ENCODE data around the gene ZNF697.
"Not testable (repeated sequence)": the region's sequence is repeated elsewhere in the genome, so short reads cannot be mapped to it uniquely, and the experiment has no call there.

The ZNF697 gene

GRCh38 chr1:119608816-119609215 lies 39.2 kb downstream of the ZNF697 start:
- not testable (repeated sequence) for H3K9ac ChIP-seq (ENCODE audit: low read depth, low read length); H3K4me2 ChIP-seq (ENCODE audit: low read length); H3K4me3 ChIP-seq (ENCODE audit: low read length); H3K9me3 ChIP-seq (replicated peaks; ENCODE audit: low read length); H3K4me1 ChIP-seq (ENCODE audit: control insufficient read depth, insufficient read depth, low read length); H3K36me3 ChIP-seq (ENCODE audit: insufficient read depth, low read length)
- peaks cover 33% of the 10 kb centered on the region for H3K27me3 ChIP-seq (ENCODE audit: control insufficient read depth, insufficient read depth, low read length)

GRCh38 chr1:119607087-119607807 lies 40.8 kb downstream of the ZNF697 start:
- not testable (repeated sequence) for H3K36me3 ChIP-seq (ENCODE audit: insufficient read depth, low read length); H3K4me1 ChIP-seq (ENCODE audit: control insufficient read depth, insufficient read depth, low read length); H3K4me2 ChIP-seq (ENCODE audit: low read length); H3K9ac ChIP-seq (ENCODE audit: low read depth, low read length); H3K4me3 ChIP-seq (ENCODE audit: low read length); H3K9me3 ChIP-seq (replicated peaks; ENCODE audit: low read length)
- H3K27me3 ChIP-seq (ENCODE audit: control insufficient read depth, insufficient read depth, low read length) = peaks cover 46% of the 10 kb centered on the region

GRCh38 chr1:119606394-119606793 lies 41.7 kb downstream of the ZNF697 start:
- Histone ChIP-seq H3K4me1 (ENCODE audit: control insufficient read depth, insufficient read depth, low read length) (peaks cover 9% of the 10 kb centered on the region), H3K36me3 (ENCODE audit: insufficient read depth, low read length) (no peaks in the 10 kb centered on the region), H3K9ac (ENCODE audit: low read depth, low read length) (no peak overlapping the region), H3K27me3 (ENCODE audit: control insufficient read depth, insufficient read depth, low read length) (peaks cover 50% of the 10 kb centered on the region), H3K4me2 (ENCODE audit: low read length) (no peak overlapping the region), H3K4me3 (ENCODE audit: low read length) (no peak overlapping the region), H3K9me3 (replicated peaks; ENCODE audit: low read length) (no peaks in the 10 kb centered on the region)

GRCh38 chr1:119605686-119606085 lies 42.4 kb downstream of the ZNF697 start:
- H3K4me1 ChIP-seq (ENCODE audit: control insufficient read depth, insufficient read depth, low read length) = peaks cover 9% of the 10 kb centered on the region
- no peak overlapping the region for H3K9ac ChIP-seq (ENCODE audit: low read depth, low read length)
- peaks cover 51% of the 10 kb centered on the region for H3K27me3 ChIP-seq (ENCODE audit: control insufficient read depth, insufficient read depth, low read length)
- H3K36me3 ChIP-seq (ENCODE audit: insufficient read depth, low read length) = no peaks in the 10 kb centered on the region
- H3K9me3 ChIP-seq (replicated peaks; ENCODE audit: low read length) = no peaks in the 10 kb centered on the region
- no peak overlapping the region for H3K4me2 ChIP-seq (ENCODE audit: low read length)
- H3K4me3 ChIP-seq (ENCODE audit: low read length) = no peak overlapping the region

GRCh38 chr1:119605080-119605479 lies 43.0 kb downstream of the ZNF697 start:
- not testable (repeated sequence) for H3K36me3 ChIP-seq (ENCODE audit: insufficient read depth, low read length); H3K9me3 ChIP-seq (replicated peaks; ENCODE audit: low read length); H3K4me1 ChIP-seq (ENCODE audit: control insufficient read depth, insufficient read depth, low read length); H3K4me2 ChIP-seq (ENCODE audit: low read length); H3K4me3 ChIP-seq (ENCODE audit: low read length); H3K9ac ChIP-seq (ENCODE audit: low read depth, low read length)
- H3K27me3 ChIP-seq (ENCODE audit: control insufficient read depth, insufficient read depth, low read length) = peaks cover 51% of the 10 kb centered on the region

- Histone ChIP-seq H3K4me2 (ENCODE audit: low read length) (no peak overlapping the region), H3K36me3 (ENCODE audit: insufficient read depth, low read length) (no peaks in the 10 kb centered on the region), H3K27me3 (ENCODE audit: control insufficient read depth, insufficient read depth, low read length) (peaks cover 47% of the 10 kb centered on the region), H3K9me3 (replicated peaks; ENCODE audit: low read length) (no peaks in the 10 kb centered on the region), H3K9ac (ENCODE audit: low read depth, low read length) (no peak overlapping the region), H3K4me1 (ENCODE audit: control insufficient read depth, insufficient read depth, low read length) (peaks cover 9% of the 10 kb centered on the region), H3K4me3 (ENCODE audit: low read length) (no peak overlapping the region)
Observed at GRCh38 chr1:119603695-119604094, 44.4 kb downstream of the ZNF697 start.

- not testable (repeated sequence) for H3K36me3 ChIP-seq (ENCODE audit: insufficient read depth, low read length)
Observed at GRCh38 chr1:119603241-119603640, 44.8 kb downstream of the ZNF697 start.

GRCh38 chr1:119602789-119603188 lies 45.3 kb downstream of the ZNF697 start:
- H3K4me1 ChIP-seq (ENCODE audit: control insufficient read depth, insufficient read depth, low read length); H3K4me3 ChIP-seq (ENCODE audit: low read length); H3K9ac ChIP-seq (ENCODE audit: low read depth, low read length); H3K9me3 ChIP-seq (replicated peaks; ENCODE audit: low read length); H3K36me3 ChIP-seq (ENCODE audit: insufficient read depth, low read length); H3K4me2 ChIP-seq (ENCODE audit: low read length): not testable (repeated sequence)
- peaks cover 47% of the 10 kb centered on the region for H3K27me3 ChIP-seq (ENCODE audit: control insufficient read depth, insufficient read depth, low read length)

More at GRCh38 chr1:119603241-119603640, 44.8 kb downstream of the ZNF697 start:
- not testable (repeated sequence) for H3K9ac ChIP-seq (ENCODE audit: low read depth, low read length); H3K4me2 ChIP-seq (ENCODE audit: low read length); H3K4me1 ChIP-seq (ENCODE audit: control insufficient read depth, insufficient read depth, low read length); H3K4me3 ChIP-seq (ENCODE audit: low read length); H3K9me3 ChIP-seq (replicated peaks; ENCODE audit: low read length)
- H3K27me3 ChIP-seq (ENCODE audit: control insufficient read depth, insufficient read depth, low read length) = peaks cover 47% of the 10 kb centered on the region

GRCh38 chr1:119602169-119602568 lies 45.9 kb downstream of the ZNF697 start:
- Histone ChIP-seq H3K4me1 (ENCODE audit: control insufficient read depth, insufficient read depth, low read length) (peaks cover 9% of the 10 kb centered on the region), H3K27me3 (ENCODE audit: control insufficient read depth, insufficient read depth, low read length) (peaks cover 47% of the 10 kb centered on the region), H3K36me3 (ENCODE audit: insufficient read depth, low read length) (no peaks in the 10 kb centered on the region), H3K4me3 (ENCODE audit: low read length) (no peak overlapping the region), H3K9me3 (replicated peaks; ENCODE audit: low read length) (no peaks in the 10 kb centered on the region), H3K4me2 (ENCODE audit: low read length) (no peak overlapping the region), H3K9ac (ENCODE audit: low read depth, low read length) (no peak overlapping the region)

GRCh38 chr1:119600976-119601375 lies 47.1 kb downstream of the ZNF697 start:
- no peak overlapping the region for H3K4me3 ChIP-seq (ENCODE audit: low read length)
- no peaks in the 10 kb centered on the region for H3K9me3 ChIP-seq (replicated peaks; ENCODE audit: low read length)
- no peaks in the 10 kb centered on the region for H3K36me3 ChIP-seq (ENCODE audit: insufficient read depth, low read length)
- H3K27me3 ChIP-seq (ENCODE audit: control insufficient read depth, insufficient read depth, low read length) = peaks cover 52% of the 10 kb centered on the region
- no peak overlapping the region for H3K4me2 ChIP-seq (ENCODE audit: low read length)
- no peak overlapping the region for H3K9ac ChIP-seq (ENCODE audit: low read depth, low read length)
- H3K4me1 ChIP-seq (ENCODE audit: control insufficient read depth, insufficient read depth, low read length) = peaks cover 9% of the 10 kb centered on the region

GRCh38 chr1:119600561-119600960 lies 47.5 kb downstream of the ZNF697 start:
- no peaks in the 10 kb centered on the region for H3K9me3 ChIP-seq (replicated peaks; ENCODE audit: low read length)
- H3K4me2 ChIP-seq (ENCODE audit: low read length) = no peak overlapping the region
- H3K27me3 ChIP-seq (ENCODE audit: control insufficient read depth, insufficient read depth, low read length) = peaks cover 51% of the 10 kb centered on the region

GRCh38 chr1:119595606-119596005 lies 52.5 kb downstream of the ZNF697 start:
- no peak overlapping the region for H3K4me3 ChIP-seq (ENCODE audit: low read length)
- H3K9me3 ChIP-seq (replicated peaks; ENCODE audit: low read length) = no peaks in the 10 kb centered on the region
- no peaks in the 10 kb centered on the region for H3K36me3 ChIP-seq (ENCODE audit: insufficient read depth, low read length)
- peaks cover 65% of the 10 kb centered on the region for H3K27me3 ChIP-seq (ENCODE audit: control insufficient read depth, insufficient read depth, low read length)
- no peak overlapping the region for H3K9ac ChIP-seq (ENCODE audit: low read depth, low read length)
- no peaks in the 10 kb centered on the region for H3K4me1 ChIP-seq (ENCODE audit: control insufficient read depth, insufficient read depth, low read length)
- no peak overlapping the region for H3K4me2 ChIP-seq (ENCODE audit: low read length)

More at GRCh38 chr1:119600561-119600960, 47.5 kb downstream of the ZNF697 start:
- H3K36me3 ChIP-seq (ENCODE audit: insufficient read depth, low read length) = no peaks in the 10 kb centered on the region
- H3K4me1 ChIP-seq (ENCODE audit: control insufficient read depth, insufficient read depth, low read length) = peaks cover 9% of the 10 kb centered on the region
- H3K9ac ChIP-seq (ENCODE audit: low read depth, low read length) = no peak overlapping the region
- H3K4me3 ChIP-seq (ENCODE audit: low read length) = no peak overlapping the region

Measured in skeletal muscle satellite cell (primary cell).